ENCODE measurements around the gene RGS3. TPM values are rescaled to one million over a fixed set of nuclear protein-coding genes. Genes with fewer than 3 reads are reported as not detected.

The RGS3 gene
- polyA plus RNA-seq, 1 donor = 33.0 TPM

DNA sequence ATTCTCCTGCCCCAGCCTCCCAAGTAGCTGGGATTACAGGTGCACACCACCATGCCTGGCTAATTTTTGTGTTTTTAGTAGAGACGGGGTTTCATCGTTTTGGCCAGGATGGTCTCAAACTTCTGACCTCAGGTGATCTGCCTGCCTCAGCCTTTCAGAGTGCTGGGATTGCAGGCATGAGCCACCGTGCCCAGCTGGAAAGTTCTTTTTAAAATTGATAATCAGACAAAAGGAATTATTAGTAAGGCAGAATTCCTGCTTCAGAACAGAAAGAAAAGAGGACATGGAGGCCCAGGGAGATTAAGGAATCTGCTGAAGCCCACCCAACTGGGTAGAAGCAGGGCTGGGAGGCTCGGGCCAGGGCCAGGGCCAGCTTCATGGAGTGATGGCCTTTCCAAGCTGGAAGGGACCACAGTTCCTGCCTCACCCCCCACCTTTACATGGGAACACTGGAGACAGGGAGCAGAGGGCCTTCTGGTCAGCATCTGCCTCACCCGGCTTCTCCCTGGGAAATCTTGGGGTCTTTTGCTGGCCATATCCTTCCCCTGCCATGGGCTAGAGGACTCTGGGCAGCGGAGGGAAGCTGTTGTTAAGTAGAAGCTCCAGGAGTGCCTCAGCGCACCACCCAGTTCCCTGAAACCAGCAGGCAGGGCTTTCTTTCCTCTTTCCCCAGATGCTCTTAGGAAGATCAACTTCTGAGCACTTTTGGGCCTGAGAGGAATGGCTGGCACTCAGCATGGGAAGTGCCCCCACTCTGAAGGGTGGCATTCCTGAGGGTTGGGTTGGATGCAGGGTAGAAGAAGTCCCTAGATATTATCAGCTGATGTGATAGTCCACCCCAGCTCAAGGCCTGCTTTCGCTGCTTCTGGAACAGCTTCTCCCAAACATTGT, 70.1 kb downstream of the RGS3 start:
- H3K27ac ChIP-seq (ENCODE audit: low read length) = no peak overlapping the region
- no peak overlapping the region for H3K4me3 ChIP-seq (ENCODE audit: low read length)
- H3K9me3 ChIP-seq (ENCODE audit: control insufficient read depth, low read depth, low read length) = no peaks in the 10 kb centered on the region
- H3K27me3 ChIP-seq (ENCODE audit: control insufficient read depth, insufficient read depth, low read length) = no peaks in the 10 kb centered on the region
- no peak for DNase-seq
- H3K4me1 ChIP-seq (ENCODE audit: control insufficient read depth, insufficient read depth, low read length) = no peaks in the 10 kb centered on the region
- no CpG with 5 or more reads among the region's 8 CpGs for WGBS (ENCODE audit: insufficient coverage, low lambda C conversion rate)
- peaks cover 89% of the 10 kb centered on the region for H3K36me3 ChIP-seq (ENCODE audit: control insufficient read depth, insufficient read depth, low read length)

DNA sequence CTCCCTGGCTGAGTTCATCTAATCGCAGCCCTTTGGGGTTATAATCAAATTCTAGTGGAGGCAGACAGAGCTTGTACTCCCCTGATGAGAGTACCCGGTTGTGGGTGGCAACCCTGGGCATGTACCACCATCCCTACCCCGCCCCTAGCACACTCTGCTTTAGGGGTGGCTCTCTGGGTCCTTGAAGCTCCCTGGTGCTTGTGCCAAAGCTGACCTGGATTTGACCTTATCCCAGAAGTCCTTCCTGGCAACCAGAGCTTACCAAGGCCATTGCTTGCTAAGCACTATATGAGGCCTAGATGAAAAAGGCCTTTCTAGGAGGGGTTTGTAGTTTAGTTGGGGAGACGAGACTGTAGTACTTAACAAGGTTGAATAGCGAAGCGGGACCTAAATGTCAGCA, 72.2 kb downstream of the RGS3 start:
- H3K36me3 ChIP-seq (ENCODE audit: control insufficient read depth, insufficient read depth, low read length) = peaks cover 89% of the 10 kb centered on the region
- DNase-seq = no peak
- H3K4me1 ChIP-seq (ENCODE audit: control insufficient read depth, insufficient read depth, low read length) = peaks cover 5% of the 10 kb centered on the region

DNA sequence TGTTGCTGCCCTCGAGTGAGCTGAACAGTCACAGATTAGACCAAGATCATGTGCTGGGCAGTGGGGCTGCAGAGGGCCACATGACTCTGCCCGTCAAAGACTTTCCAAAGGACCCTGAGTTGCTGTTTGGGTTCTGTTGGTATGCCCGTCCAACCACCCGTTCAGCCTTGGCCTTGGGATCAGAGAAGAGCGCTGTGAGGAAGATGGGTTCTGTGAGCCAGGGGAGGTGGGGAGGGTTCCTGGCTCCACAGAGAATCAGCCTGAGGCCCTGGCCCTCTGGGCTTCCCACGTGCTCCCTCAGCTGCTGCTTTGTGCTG, 72.6 kb downstream of the RGS3 start:
- Histone ChIP-seq H3K27me3 (ENCODE audit: control insufficient read depth, insufficient read depth, low read length) (no peaks in the 10 kb centered on the region), H3K36me3 (ENCODE audit: control insufficient read depth, insufficient read depth, low read length) (peaks cover 89% of the 10 kb centered on the region), H3K9me3 (ENCODE audit: control insufficient read depth, low read depth, low read length) (no peaks in the 10 kb centered on the region), H3K4me3 (ENCODE audit: low read length) (no peak overlapping the region), H3K4me1 (ENCODE audit: control insufficient read depth, insufficient read depth, low read length) (peaks cover 9% of the 10 kb centered on the region), H3K27ac (ENCODE audit: low read length) (no peak overlapping the region)
- no peak for DNase-seq
- no CpG with 5 or more reads among the region's 6 CpGs for WGBS (ENCODE audit: insufficient coverage, low lambda C conversion rate)

More for the DNA sequence above, 72.2 kb downstream of the RGS3 start:
- H3K9me3 ChIP-seq (ENCODE audit: control insufficient read depth, low read depth, low read length) = no peaks in the 10 kb centered on the region
- no peak overlapping the region for H3K4me3 ChIP-seq (ENCODE audit: low read length)
- no CpG with 5 or more reads among the region's 6 CpGs for WGBS (ENCODE audit: insufficient coverage, low lambda C conversion rate)
- no peaks in the 10 kb centered on the region for H3K27me3 ChIP-seq (ENCODE audit: control insufficient read depth, insufficient read depth, low read length)
- H3K27ac ChIP-seq (ENCODE audit: low read length) = no peak overlapping the region

DNA sequence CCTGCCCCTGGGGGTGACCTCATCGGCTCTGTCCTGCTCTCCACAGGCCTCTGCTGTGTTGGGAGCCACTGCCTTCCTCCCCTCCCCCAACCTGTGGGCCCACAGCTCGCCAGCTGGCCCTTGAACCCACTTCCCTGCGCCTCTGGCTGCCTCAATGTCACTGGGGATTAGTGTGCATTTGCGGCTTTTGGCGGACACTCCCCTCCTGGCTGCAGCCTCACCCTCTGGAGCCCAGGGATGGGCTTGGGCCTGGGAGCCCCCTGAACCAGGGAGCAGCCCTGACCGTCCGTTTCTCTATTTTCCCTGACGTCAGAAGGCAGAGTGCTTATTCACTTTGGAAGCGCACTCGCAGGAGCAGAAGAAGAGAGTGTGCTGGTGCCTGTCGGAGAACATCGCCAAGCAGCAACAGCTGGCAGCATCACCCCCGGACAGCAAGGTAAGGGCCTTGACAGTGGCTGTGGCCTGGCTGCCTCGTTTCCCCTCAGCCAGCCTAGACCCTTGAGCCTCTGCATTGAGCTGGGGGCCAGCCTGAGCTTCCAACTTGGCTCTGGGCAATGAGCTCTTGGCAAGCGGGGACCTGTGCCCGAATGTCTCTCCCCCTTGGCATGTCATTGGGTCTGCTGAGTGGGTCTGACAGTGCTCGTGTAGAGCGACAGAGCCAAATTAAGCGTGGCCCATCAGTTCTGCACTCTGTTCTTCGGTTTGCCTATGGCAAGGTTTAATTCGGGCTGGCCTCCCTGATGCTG, 73.1 kb downstream of the RGS3 start:
- Histone ChIP-seq H3K4me1 (ENCODE audit: control insufficient read depth, insufficient read depth, low read length) (peaks cover 9% of the 10 kb centered on the region), H3K9me3 (ENCODE audit: control insufficient read depth, low read depth, low read length) (no peaks in the 10 kb centered on the region), H3K4me3 (ENCODE audit: low read length) (no peak overlapping the region), H3K27ac (ENCODE audit: low read length) (no peak overlapping the region), H3K27me3 (ENCODE audit: control insufficient read depth, insufficient read depth, low read length) (no peaks in the 10 kb centered on the region), H3K36me3 (ENCODE audit: control insufficient read depth, insufficient read depth, low read length) (peaks cover 89% of the 10 kb centered on the region)
- no CpG with 5 or more reads among the region's 21 CpGs for WGBS (ENCODE audit: insufficient coverage, low lambda C conversion rate)
- no peak for DNase-seq

DNA sequence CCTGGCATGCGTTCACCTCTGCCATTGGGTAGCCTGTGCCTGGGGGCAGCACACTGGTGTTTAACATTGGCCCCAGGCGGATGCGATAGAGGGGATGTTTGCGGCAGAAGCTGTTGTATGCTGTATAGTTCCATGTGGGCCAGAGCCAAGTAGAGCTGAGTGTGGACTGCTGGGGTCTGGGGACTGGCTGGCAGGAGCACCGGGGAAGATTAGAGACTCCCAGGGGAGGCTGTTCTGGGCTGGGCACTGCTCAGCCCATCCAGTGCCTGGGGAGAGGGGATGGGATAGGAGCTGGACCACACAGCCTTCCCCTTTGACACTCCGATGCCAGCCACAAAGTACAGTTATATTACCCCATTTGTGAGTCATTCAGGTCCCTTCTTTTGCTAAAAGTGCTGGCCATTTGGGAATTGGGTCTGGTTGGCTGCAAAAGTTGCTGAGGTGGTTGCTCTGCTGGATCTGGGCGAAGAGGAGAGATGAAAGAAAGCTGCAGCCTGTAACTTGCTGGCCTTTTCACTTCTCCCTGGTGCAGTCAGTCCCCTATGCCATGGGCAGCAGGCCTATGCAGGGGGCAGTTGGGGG, 73.8 kb downstream of the RGS3 start:
- Histone ChIP-seq H3K36me3 (ENCODE audit: control insufficient read depth, insufficient read depth, low read length) (peaks cover 89% of the 10 kb centered on the region), H3K4me1 (ENCODE audit: control insufficient read depth, insufficient read depth, low read length) (peaks cover 9% of the 10 kb centered on the region), H3K4me3 (ENCODE audit: low read length) (no peak overlapping the region), H3K9me3 (ENCODE audit: control insufficient read depth, low read depth, low read length) (no peaks in the 10 kb centered on the region), H3K27ac (ENCODE audit: low read length) (no peak overlapping the region), H3K27me3 (ENCODE audit: control insufficient read depth, insufficient read depth, low read length) (no peaks in the 10 kb centered on the region)
- DNase-seq = no peak
- no CpG with 5 or more reads among the region's 7 CpGs for WGBS (ENCODE audit: insufficient coverage, low lambda C conversion rate)

DNA sequence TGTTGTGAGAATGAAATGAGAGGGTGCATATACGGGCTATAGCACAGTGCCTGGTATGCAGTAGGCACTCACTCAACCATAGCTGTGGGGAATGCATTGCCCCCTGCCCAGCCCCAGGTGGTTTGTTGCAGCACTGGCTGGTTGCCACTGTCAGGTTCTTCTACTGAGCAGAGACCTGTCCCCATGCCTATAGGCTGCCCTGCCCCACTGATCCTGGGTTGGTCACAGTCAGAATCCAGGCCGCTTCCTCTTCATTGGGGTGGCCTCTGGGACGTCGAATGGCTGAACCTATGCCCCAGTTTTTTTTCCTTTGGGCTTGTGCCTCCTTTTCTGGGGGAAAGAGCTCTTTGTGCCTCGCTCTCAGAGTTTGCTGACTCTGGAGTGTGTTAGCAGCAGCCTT, 74.6 kb downstream of the RGS3 start:
- peaks cover 9% of the 10 kb centered on the region for H3K4me1 ChIP-seq (ENCODE audit: control insufficient read depth, insufficient read depth, low read length)
- no CpG with 5 or more reads among the region's 5 CpGs for WGBS (ENCODE audit: insufficient coverage, low lambda C conversion rate)
- H3K27ac ChIP-seq (ENCODE audit: low read length) = no peak overlapping the region
- DNase-seq = no peak
- H3K36me3 ChIP-seq (ENCODE audit: control insufficient read depth, insufficient read depth, low read length) = peaks cover 90% of the 10 kb centered on the region
- H3K9me3 ChIP-seq (ENCODE audit: control insufficient read depth, low read depth, low read length) = no peaks in the 10 kb centered on the region
- no peak overlapping the region for H3K4me3 ChIP-seq (ENCODE audit: low read length)
- no peaks in the 10 kb centered on the region for H3K27me3 ChIP-seq (ENCODE audit: control insufficient read depth, insufficient read depth, low read length)

DNA sequence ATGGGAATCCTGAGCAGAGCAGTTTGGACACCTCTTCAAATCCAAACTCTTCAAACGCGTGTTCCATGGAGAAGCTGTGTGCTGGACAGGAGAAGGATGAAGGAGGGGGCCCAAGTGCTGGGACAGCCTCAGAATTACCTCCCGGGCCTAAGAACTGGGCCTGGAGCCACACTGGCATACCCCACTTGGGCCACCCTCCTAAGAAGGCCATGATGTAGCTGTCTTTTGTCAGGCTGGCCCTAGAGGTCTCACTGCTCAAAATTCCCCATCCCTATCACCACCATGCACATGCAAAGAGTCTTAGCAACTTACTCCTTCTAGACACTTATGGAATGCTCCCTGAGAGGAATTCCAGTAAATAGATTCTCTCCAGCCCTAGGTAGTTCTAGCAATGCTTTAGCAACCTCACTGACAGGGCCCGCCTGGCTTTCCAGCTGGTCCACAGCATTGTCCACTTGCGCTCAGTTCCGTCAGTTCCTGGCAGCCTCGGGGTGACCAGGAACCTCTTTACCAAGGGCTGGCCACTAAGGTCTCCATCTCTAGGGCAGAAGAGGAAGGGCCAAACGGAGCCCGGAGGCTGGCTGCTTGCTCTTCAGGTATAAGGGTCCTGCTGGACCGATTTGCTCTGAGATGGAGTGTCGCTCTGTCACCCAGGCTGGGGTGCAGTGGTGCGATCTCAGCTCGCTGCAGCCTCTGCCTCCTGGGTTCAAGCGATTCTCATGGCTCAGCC, 75.3 kb downstream of the RGS3 start:
- WGBS (ENCODE audit: insufficient coverage, low lambda C conversion rate) = no CpG with 5 or more reads among the region's 14 CpGs
- Histone ChIP-seq H3K36me3 (ENCODE audit: control insufficient read depth, insufficient read depth, low read length) (peaks cover 90% of the 10 kb centered on the region), H3K9me3 (ENCODE audit: control insufficient read depth, low read depth, low read length) (no peaks in the 10 kb centered on the region), H3K4me3 (ENCODE audit: low read length) (no peak overlapping the region), H3K27me3 (ENCODE audit: control insufficient read depth, insufficient read depth, low read length) (no peaks in the 10 kb centered on the region), H3K27ac (ENCODE audit: low read length) (no peak overlapping the region), H3K4me1 (ENCODE audit: control insufficient read depth, insufficient read depth, low read length) (peaks cover 9% of the 10 kb centered on the region)
- no peak for DNase-seq

DNA sequence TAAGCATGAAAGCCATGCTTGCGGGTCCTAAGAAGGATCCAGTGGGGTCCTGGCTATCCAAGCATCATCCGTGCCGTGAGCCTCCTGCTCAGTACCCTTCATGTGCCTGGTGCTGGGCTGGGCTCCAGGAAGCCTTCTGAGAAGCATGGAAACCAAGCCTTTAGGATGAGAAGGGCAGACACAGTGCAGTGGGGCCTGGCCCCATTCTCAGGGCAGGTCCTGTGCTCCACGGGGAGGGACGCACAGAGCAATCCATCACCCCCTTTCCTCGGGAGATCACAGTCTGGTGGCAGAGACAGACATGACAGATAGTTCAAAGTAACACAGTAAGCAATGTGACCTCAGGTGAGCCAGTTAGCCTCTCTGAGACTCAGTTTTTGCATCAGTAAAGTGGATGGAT, 76.9 kb downstream of the RGS3 start:
- Histone ChIP-seq H3K4me1 (ENCODE audit: control insufficient read depth, insufficient read depth, low read length) (peaks cover 9% of the 10 kb centered on the region), H3K9me3 (ENCODE audit: control insufficient read depth, low read depth, low read length) (no peaks in the 10 kb centered on the region), H3K4me3 (ENCODE audit: low read length) (no peak overlapping the region), H3K27me3 (ENCODE audit: control insufficient read depth, insufficient read depth, low read length) (no peaks in the 10 kb centered on the region), H3K36me3 (ENCODE audit: control insufficient read depth, insufficient read depth, low read length) (peaks cover 78% of the 10 kb centered on the region), H3K27ac (ENCODE audit: low read length) (peak overlapping the region; percentile 8)
- no peak for DNase-seq
- WGBS (ENCODE audit: insufficient coverage, low lambda C conversion rate) = no CpG with 5 or more reads among the region's 6 CpGs

DNA sequence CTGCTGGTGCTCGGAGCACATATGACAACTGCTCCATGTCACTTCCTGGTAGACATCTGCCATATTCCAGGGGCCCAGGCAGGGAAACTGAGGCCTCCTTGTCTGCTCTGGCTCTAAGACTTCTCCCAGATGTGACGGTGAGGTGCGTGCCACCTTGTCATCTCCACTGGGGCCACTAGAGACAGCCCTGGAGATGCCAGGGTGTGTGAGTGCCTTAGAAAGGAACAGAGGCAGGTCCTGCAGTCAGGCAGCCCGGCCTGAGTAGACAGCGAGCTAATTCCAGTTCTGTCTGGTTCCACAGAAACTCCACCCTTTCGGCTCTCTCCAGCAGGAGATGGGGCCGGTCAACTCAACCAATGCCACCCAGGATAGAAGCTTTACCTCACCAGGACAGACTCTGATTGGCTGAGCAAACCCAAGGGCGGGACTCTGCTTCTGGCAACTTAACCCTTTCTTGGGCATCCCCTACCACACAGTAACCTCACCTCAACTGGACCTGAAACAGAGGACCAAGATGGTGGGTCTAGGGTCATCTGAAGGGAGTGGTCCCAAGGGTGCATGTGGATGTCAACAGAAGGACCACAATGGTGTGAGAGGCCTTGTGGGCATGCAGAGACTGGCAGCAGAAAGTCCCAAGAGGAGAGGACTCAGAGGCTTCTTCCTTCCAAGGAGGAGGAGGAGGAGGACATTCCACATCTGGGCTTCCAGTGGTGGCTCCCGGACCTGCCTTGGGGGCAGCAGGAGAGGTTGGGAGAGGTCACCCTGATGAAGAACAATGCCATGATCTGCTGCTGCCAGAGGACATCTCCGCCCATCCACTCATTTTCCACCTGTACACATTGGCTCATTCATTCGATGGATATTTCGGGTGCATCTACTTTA, 77.7 kb downstream of the RGS3 start:
- Histone ChIP-seq H3K4me1 (ENCODE audit: control insufficient read depth, insufficient read depth, low read length) (peaks cover 15% of the 10 kb centered on the region), H3K27ac (ENCODE audit: low read length) (peak overlapping the region; percentile 8), H3K27me3 (ENCODE audit: control insufficient read depth, insufficient read depth, low read length) (no peaks in the 10 kb centered on the region), H3K4me3 (ENCODE audit: low read length) (no peak overlapping the region), H3K36me3 (ENCODE audit: control insufficient read depth, insufficient read depth, low read length) (peaks cover 72% of the 10 kb centered on the region), H3K9me3 (ENCODE audit: control insufficient read depth, low read depth, low read length) (no peaks in the 10 kb centered on the region)
- no CpG with 5 or more reads among the region's 12 CpGs for WGBS (ENCODE audit: insufficient coverage, low lambda C conversion rate)
- DNase-seq = peak; percentile 67 to 68
